GM19395 (cell line): ENCODE measurements around the gene XRN1.
A peak's percentile ranks its signal among the peaks of the same experiment; 100 is the strongest.
"Not testable (repeated sequence)": the region's sequence is repeated elsewhere in the genome, so short reads cannot be mapped to it uniquely, and the experiment has no call there.

Experiments
- ATAC-seq: cut with Tn5 transposase; IDR thresholded peaks from one replicate; pipeline ENCODE4 v1.9.1; 2021; ENCODE audit warnings: mild to moderate bottlenecking, moderate library complexity; ENCODE audit not compliant: unreplicated experiment

Gene XRN1

DNA sequence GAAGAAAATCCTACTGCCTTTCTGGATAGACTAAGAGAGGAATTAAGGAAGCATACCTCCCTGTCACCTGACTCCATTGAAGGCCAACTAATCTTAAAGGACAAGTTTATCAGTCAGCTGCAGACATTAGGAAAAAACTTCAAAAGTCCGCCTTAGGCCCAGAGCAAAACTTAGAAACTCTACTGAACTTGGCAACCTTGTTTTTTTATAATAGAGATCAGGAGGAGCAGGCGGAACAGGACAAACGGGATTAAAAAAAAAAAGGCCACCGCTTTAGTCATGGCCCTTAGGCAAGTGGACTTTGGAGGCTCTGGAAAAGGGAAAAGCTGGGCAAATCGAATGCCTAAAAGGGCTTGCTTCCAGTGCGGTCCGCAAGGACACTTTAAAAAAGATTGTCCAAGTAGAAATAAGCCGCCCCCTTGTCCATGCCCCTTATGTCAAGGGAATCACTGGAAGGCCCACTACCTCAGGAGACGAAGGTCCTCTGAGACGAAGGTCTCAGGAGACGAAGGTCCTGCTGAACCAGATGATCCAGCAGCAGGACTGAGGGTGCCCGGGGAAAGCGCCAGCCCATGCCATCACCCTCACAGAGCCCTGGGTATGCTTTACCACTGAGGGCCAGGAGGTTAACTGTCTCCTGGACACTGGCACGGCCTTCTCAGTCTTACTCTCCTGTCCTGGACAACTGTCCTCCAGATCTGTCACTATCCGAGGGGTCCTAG, 8.2 kb downstream of the XRN1 start:
- not testable (repeated sequence) for ATAC-seq

DNA sequence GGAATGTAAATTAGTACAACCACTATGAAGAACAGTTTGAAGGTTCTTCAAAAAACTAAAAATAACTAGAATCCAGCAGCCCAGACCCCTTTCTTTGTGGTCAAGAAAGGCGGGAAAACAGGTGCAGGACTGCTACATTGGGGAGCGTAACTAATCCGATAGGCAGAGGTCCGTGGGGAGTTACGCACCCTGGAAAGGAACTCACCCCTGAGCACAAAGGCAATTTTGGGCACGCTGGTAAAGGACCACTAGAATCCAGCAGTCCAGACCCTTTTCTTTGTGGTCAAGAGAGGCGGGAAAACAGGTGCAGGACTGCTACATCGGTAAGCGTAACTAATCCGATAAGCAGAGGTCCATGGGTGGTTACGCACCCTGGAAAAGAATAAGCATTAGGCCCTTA, 9.7 kb downstream of the XRN1 start:
- not testable (repeated sequence) for ATAC-seq

DNA sequence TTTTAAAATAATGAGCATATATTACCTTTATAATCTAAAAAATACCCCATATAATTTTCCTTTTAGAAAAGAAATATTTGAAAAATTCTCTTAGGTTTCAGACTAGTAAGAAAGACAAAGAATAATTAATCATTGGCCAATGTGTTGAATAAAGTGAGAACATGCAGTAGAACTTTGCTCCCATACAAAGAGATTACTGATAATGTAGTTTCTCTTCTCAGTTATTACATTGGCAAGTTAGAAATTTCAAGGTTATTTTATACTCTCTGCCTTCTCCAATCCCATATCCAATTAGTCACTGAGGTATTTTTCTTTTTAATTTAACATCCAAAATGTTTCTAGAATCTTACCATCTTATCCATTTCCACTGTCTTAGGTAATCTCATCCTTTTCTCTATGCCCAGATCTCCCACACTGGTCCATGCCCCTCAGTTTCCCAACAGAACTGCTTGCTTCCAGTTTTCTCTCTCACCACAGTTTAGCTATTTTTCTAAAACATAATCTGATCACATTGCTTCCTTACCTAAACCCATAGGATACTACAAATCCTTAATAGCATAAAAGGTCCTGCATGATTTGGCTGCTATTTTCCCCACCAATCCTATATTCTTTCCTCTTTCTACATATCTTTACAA, 10.8 kb downstream of the XRN1 start:
- ATAC-seq: no peak

DNA sequence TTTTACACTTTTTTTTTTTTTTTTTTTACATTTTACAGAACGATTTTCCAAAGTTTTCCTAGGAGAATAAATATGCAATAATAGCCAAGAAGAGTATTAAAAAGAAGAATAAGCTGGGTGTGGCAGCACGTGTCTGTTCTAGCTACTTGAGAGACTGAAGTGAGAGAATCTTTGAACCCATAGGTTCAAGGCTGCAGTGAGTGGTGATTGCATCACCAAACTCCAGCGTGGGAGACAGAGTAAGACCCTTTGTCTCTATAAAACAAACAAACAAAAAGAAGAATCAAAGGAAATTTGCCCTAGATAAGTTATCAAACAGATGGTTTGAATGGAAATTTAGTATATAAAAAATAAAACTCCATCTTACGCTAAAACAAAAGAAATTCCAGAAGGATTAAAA, 13.3 kb downstream of the XRN1 start:
- ATAC-seq: no peak

DNA sequence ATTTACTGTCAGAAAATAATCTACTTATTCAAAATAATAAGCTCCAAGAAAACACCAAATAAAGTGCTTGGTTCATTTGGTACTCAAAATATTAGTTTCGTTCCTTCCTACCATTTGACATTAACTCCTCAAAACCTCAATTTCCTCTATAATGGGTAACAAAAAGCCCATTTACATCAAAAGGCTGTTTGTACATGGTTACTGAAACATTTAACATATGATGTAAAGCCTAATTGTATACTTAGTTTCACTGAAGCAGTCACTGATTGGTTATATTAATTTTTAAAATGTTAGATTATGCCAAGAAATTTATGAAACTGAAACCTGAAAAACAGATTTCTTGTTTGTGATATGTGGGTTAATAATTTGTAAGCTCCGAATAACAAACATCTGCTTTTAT, 14.7 kb downstream of the XRN1 start:
- peak; percentile 62 for ATAC-seq

DNA sequence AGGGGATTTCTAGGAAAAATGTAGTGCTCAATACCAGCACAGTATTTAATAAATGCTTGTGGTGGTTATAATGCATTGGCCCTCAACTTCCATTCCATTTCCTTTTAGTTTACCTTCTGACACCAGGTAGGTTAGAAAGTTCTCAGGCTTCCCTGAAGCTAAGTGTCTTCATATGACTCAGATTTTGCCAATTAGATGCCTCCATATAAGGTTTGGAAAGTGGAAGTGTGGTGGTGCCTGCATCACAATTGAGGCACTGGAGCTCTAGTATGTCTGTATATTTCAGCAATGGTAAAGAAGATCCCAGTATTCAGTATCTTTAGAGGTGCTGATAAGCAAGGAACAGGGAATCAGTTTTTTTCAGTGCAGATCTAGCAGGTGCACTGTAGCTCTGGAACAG, 18.3 kb downstream of the XRN1 start:
- ATAC-seq: no peak

DNA sequence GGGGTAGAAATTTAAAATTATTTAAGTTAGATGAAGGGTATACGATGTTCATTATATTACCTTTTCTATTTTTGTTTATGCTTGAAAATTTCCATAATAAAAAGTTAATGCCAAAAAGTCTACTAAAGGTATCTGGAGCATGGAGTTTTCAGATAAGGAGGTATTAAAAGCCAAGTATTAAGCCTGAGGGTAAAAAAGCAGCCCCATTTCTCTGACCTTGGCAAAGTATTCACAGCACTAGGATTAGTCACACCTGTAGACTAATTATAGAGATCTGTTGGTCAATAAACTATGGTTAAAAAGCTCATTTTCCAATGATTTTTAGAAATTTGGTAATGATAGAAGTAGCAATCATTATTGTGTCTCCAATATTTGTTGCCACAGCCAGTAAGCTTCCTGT, 23.1 kb downstream of the XRN1 start:
- no peak for ATAC-seq

DNA sequence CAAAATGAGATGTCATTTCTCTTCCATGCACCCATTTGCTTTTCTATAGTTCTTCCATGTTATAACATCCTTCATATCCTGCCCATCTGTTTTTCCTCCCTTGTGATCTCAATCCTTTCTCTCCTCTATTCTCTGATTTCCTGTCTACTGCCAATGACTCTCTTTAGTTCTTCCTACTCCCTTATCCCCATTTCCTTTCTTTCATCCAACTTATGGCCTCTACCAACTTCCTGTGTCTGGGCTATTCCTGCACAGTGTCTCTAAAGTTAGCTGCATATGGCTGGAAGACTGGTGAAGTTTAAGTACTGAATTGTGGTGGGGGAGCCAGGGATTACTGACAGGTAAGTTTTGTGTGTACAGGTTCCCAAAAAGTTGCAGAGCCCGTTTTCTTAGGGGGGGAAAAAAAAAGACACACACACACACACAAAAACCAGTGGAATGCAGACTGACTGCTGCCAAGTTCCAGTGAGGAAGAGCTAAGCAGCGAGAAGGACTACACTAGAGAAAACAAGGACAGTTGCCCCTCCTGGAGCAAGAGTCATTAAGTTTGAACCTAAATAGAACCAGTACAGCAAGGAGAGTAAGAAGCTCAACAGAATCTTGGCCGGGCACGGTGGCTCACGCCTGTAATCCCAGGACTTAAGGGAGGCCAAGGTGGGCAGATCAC, 28.8 kb downstream of the XRN1 start:
- ATAC-seq: no peak

DNA sequence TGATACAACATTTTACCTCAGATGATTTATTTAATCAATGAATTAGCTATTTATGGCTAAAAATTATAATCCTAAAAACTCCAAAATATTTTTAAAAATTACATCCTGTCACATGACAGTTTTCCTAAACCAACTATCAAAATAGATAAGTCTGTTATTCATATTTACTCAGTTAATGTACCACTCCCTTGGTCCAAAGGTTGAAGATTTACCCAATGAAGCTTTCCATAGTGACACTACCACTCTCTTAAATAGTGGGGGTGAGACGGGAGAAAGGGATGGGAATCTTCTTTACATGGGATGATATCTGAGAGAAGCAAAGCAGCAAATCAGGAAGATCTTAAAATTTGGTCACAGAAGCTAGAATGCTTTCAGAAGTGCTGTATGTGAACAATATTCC, 30.5 kb downstream of the XRN1 start:
- no peak for ATAC-seq

DNA sequence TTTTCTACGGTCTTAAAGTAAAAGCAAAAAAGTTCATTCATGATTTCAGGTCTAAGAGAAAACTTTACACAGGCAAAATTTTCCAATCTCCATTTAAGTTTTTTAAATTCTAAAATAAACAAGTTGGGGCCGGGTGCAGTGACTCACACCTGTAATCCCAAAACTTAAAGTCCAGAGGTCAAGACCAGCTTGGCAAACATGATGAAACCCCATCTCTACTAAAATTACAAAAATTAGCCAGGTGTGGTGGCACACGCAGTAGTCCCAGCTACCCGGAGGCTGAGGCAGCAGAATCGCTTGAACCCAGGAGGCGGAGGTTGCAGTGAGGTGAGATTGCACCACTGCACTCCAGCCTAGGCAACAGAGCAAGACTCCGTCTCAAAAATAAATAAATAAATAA, 47.3 kb downstream of the XRN1 start:
- ATAC-seq: not testable (repeated sequence)

DNA sequence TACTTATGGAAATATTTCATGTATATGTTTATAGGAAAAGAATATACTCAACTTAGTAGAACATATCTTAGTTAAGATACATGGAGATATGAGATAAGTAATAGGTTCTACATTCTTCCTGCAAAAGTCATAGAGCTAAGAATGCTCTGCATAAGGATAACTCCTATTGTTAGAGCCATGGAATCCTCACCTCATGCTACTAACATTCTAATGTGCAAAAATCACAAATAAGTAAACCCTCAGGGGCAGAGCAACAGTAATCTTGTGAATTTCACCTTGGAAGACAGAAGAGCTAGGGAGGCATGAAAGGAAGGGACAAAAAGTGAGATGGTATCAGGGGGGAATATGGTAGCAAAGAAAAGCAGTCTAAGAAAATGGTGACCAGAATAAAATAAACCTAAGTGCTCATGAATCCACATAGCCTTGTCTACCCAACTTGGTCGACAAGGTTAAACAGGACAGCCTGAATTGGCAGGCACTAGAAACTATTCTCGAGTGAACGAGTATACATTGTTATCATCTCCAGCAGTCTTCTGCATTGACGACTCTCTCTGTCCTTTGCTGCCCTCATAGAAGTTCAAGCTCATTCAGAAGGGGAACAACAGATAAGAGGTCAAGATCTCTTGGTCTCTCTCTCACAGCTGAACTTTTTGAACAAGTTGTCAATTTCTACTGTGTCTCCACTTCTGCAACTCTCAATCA, 52.8 kb downstream of the XRN1 start:
- ATAC-seq: no peak

DNA sequence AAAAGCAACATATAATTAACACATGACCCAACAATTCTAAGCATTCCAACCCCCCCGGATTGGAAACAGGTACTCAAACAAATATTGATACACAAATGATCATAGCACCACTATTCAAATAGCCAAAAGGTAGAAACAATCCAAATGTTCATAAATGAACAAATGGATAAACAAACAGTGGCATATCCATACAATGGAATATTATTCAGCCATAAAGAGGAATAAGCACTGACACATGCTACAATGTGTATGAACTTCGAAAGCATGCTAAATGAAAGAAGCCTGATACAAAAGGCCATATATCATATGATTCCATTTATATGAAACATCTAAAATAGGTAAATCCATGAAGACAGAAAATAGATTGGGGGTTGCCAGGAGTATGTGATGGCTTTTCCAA, 62.8 kb downstream of the XRN1 start:
- no peak for ATAC-seq

DNA sequence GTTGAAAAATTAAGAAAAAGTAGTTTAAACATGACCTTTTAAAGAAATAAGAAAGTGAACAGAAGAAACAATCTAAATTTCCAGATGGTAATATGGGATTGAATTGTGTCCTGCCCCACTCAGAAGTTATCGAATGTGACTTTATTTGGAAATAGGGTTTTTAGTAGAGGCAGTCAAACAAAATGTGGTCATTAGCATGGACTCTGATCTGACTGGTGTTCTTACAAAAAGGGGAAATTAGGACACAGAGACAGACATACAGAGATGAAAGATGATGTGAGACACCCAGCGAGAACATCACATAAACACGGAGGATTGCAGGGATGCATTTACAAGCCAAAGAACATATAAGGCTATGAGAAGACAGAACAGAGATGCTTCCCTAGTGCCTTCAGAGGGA, 73.2 kb downstream of the XRN1 start:
- no peak for ATAC-seq

DNA sequence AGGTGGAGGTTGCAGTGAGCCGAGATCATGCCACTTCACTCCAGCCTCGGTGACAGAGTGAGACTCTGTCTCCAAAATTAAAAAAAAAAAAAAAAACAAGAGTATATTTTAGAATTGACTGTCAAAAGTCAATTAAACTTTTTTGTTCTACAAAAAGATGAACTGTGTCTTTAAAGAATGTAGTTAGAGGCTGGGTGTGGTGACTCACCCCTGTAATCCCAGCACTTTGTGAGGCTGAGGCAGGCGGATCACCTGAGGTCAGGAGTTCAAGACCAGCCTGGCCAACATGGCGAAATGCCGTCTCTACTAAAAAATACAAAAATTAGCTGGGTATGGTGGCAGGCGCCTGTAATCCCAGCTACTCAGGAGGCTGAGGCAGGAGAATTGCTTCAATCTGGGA, 78.3 kb downstream of the XRN1 start:
- ATAC-seq: not testable (repeated sequence)

DNA sequence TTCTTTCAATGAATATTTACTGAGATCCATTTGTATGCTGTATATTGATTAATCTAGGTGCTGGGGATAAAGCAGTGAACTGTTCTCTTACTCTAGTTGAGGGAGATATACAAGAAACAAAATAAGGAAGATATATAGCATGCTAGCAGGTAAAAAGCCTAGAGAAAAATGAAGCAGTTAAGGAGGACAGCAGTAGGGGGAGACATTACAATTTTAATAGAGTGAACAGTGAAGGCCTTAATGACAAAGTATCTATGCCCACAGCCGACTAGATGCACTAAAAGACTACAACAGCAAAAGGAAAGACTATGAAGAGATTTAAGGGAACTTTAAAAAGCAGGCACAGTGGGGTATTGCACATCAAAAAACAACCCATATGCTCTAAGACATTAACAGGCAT, 81.4 kb downstream of the XRN1 start:
- no peak for ATAC-seq

DNA sequence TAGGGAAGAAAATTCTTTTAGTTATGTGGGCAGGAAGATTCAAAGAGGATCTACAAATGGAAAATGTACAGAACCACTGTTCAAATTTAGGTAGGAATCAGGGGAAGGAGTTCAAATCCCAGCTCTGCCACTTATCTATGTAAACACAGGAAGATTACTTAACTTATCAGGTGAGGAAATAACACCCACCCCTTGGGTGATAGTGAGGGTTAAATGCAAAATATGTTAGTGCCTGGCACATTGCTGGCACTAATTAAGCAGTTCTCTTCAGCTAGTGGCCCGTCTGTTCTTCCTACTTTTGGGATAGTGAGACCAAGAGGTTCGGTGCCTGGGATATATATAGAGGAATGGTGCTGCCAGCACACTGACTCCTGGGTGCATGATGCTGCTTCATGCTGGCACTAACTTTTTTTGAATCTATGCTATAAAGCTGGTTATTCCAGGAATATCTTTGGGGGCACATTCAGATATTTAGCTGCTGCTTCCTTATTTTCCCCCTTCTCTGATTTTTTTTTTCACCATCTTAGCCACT, 83.8 kb downstream of the XRN1 start:
- ATAC-seq: no peak

DNA sequence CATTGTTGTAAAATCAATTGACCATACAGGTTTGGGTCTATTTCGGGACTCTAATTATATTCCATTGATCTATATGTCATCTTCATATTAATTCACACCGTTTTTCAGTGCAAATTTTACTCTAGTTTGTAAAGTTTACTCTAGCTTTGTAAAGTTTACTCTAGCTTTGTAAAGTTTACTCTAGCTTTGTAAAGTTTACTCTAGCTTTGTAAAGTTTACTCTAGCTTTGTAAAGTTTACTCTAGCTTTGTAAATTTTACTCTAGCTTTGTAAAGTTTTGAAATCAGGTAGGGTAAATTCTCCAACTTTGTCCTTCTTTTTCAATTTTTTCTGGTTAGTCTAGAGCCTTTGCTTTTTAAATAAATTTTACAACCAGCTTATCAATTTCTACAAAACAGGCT, 84.4 kb downstream of the XRN1 start:
- ATAC-seq: not testable (repeated sequence)

DNA sequence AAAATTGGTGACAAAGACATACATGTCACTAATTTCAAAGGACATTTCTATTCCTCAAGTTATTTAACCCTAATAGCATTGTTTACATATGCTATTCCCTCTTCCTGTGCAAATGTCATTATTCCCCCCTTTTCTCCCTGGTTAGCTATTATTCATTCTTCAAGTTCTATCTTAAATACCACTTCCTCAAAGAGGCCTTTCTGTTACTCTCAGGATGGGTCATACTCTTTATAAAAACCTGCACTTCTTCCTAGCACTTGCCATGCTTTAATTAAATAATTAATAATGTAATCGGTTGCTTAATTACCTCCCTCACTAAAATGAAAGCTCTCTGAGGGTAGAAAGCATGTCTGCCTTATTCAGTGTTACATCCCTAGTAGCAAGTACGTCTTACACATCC, 88.5 kb downstream of the XRN1 start:
- ATAC-seq: no peak

DNA sequence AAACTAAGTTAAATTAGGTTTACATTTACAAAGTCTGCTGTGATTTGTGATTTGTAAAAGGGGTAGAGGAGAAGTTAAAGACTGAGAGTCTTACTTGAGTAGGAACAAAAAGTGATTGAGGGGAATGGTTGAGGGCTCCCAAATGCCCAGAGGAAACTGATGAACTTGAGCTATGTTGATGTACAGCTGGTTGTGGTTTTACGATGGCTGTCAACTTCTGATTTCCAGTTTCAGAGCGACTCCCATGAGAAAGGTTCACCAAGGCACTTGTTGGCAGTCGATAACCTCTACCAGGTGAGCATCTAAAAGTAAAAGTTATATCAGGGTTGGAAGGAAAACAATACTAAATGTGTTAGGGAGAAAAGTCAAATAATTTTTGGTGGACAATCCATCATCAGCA, 91.0 kb downstream of the XRN1 start:
- ATAC-seq: peak; percentile 75

DNA sequence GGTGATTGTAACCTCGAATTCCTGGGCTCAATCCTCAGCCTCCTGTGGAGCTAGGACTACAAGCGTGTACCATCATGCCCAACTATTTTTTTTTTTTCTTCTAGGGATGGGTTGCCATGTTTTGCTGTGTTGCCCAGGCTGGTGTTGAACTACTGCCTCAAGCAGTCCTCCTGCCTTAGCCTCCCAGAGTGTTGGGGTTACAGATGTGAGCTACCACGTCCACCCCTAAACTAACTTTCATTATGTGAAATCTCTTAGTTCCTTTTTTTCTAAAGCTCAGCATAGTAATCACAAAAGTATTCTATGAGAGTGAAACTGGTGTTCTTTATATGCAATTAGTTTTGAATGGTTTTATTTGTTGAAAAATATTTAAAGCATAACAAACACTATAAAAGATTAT, 92.1 kb downstream of the XRN1 start:
- peak; percentile 58 for ATAC-seq

DNA sequence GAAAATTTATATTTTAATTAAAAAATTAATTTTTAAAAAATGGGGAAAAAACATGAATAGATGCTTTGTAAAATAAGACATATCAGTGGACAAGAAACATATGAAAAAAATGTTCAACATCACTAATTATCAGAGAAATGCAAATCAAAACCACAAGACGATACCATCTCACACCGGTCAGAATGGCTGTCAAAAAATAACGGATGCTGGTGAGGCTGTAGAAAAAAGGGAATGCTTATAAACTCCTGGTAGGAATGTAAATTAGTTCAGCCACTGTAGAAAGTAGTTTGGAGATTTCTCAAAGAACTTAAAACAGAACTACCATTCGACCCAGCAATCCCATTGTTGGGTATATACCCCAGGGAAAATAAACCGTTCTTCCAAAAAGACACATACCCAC, 93.8 kb downstream of the XRN1 start:
- no peak for ATAC-seq
